NCI-H82 treated with DMSO at 0.1 percent for 48 hours (cell line): ENCODE data around the gene RSPO4.

Experiments
- DNase-seq: peaks from one replicate; lab custom pipeline; 2025; ENCODE audit not compliant: unreplicated experiment; lab: John Stamatoyannopoulos, UW

Gene RSPO4

DNA sequence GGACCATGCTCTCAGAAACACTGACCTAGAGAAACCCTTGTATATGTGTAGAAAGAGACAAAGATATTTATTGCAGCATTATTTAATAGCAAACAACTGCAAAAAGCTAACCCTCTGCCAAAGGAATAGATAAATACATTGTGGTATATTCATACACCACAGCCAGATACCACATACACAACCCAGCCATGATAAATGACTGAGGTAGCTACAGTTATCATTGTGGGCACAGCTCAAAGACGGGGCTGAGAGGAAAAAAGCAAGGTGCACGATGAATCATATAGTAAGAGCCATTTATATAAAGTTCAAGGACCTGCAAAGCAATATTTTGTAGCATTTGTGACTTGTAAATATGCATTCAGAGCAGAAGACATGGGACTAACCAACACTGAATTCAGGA, 30.8 kb downstream of the RSPO4 start:
- no peak for DNase-seq

DNA sequence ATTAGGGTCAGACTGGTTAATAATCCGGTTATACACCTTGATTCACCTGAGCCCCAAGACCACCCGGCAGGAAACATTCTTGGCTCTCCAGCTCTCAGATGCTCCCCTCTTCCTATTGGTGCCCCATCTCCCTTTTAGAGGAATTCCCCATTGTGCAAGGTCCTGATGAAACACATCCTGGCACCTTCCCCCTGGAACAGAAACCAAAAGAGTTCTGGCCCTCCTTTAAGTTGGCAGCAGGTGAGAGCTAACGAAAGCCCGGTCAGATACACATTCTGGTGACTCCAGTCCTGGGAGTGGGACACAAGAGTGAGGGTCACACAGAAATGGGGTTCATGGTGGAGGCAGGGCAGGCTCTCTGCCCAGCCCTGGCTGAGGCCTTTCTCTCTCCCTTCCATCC, 32.2 kb downstream of the RSPO4 start:
- DNase-seq = no peak

DNA sequence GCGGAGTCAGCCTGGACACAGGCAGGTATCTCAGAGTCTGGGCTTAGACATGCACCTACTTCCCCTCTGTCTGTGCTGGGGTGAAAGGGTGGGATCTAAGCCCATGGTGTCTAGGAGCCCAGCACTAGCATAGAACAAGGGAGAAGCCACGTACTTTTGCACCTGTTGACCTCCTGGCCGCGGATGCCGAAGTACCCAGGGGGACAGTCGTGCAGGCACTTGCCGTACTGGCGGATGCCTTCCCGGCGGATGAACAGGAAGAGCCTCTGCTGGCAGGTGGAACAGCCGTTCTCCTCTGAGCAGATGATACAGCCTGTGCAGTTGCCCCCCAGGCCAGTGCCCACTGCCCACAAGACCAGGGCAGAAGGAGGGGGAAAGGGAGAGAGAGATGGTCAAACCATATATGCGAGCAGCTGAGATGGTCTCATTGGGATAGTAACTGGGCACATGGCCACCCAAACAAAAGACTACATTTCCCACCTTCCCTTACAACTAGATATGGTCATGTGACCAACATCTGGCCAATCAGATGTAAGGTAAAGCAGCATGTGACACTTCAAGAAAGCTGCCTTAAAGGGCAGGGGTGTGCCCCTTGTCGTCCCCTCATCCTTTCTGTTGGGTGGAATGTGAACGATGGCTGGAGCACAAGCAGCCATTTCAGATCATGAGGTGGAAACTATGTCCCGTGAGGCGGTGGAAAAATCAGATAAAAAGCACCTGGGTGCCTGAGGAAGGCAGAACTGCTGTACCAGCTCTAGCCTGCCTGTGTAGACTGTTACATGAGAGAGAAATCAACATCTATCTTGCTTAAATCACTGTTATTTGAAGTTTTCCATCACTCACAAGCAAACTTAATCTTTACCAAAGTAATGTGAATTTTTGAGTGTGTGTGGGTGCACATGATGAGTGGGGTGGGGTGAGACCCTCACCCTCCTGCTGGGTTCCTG, 34.0 kb downstream of the RSPO4 start:
- no peak for DNase-seq

DNA sequence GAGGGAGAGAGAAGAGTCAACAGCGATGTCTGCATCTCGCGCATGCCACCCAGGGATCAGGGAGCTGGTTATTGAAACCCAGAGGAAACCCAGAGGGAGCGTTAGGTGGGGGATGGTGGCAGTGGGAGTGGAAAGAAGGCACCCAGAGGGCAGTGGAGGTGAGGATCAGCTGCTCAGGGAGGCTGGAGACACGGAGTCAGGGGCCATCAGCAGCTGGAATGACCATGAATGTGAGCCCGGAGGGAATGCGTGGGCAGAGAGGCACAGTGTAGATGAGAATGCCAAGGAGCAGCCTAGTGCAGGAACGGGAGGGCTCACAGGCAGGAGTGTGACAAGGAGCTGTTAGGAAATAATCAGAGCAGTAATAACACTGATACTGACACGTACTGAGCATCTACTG, 36.2 kb downstream of the RSPO4 start:
- no peak for DNase-seq

DNA sequence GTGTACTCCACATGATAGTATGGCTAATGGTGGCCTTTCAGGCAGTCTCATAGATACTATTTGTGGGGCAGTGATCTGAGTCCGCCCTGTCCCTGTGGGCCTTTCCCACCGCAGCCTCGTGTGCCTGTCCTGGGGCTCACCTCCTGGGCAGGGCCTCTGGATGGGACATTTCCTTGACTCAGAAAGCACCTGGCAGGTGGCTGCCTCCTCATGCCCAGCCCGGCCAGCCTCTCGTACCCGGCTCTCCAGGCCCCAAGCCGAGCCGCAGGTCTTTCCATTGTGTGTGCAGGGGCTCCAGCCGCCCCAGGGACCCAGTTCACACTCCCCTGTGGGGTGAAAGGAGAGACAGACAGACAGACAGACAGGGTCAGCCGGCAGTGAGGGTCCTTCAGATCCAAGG, 38.3 kb downstream of the RSPO4 start:
- no peak for DNase-seq

DNA sequence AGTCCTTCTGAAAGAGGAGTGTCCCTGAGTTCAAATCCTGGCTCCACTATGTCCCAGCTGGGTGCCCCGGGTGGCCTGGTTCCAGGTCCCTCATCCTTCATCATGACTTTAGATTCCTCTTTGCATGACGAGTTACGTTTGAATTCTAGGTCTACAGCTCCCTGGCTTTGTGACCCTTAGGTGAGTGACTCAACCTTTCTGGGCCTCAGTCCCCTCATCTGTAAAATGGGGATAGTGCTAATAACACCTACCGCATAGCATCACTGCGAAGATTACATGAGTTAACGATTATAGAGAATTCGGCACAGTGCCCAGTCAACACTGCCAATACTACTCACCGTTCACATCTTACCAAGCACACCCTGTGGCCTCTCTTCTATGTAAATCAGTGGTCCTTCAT, 39.4 kb downstream of the RSPO4 start:
- DNase-seq = no peak

DNA sequence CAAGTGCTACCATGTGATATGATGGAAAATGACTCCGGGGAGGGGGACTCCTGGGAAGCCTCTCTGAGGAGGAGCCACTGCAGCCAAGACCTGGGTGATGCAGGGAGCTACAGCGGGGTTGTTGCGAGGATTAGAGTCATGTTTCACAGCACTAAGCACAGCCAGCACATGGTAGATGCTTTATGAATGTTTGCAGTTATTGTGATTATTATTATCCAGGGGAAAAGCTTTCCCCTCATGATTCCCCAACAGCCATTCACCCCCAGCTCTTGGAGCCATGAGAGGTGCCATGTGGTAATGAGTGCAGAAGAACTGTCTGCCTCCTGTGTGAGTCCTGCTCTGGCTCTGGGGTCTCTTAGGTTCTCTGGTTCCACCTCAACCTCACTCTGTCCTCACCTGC, 39.9 kb downstream of the RSPO4 start:
- DNase-seq = no peak

DNA sequence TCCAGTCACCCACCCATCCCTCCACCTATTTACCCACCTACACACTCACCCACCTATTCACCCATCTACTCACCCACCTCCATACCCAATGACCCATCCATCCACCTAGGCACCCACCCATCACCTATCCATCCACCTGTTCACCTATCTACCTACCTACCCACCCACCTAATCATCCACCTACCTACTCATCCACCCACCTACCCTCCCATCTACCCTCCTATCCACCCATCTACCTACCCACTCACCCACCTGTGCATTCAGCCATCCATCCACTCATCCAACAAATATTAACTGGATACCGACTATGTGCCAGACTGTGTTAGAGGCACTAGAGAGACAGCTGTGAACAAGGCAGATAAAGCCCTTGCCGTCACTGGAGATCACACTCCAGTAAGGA, 40.3 kb downstream of the RSPO4 start:
- no peak for DNase-seq

DNA sequence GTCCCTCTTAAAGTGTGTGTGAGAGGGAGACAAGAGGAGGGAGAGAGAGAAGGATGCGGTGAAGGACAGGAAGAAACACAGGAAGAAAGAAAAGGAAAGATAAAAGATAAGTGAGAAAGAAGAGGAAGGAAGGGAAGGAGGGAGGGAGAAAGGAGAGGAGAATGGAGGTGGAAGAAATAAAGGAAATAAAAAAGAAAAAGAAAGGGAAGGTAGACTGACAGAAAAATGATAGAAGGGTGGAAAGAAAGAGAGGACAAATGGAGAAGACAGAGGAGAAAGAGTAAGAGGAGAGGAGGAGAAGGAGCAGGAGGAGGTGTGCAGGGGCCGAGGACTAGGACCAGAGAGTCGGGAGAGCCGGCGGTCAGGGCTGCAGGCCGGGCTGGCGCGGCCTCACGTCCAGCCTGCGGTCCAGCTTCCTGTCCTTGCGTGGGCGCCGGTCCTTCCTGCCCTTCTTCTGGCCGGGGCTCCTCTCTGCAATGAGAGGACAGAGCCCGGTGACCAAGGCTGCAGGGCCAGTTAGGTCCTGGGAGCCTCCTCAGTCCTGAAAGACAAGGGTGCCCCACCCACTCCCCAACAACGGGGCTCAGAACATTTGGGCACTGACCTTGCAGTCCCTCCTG, 42.0 kb downstream of the RSPO4 start:
- no peak for DNase-seq

DNA sequence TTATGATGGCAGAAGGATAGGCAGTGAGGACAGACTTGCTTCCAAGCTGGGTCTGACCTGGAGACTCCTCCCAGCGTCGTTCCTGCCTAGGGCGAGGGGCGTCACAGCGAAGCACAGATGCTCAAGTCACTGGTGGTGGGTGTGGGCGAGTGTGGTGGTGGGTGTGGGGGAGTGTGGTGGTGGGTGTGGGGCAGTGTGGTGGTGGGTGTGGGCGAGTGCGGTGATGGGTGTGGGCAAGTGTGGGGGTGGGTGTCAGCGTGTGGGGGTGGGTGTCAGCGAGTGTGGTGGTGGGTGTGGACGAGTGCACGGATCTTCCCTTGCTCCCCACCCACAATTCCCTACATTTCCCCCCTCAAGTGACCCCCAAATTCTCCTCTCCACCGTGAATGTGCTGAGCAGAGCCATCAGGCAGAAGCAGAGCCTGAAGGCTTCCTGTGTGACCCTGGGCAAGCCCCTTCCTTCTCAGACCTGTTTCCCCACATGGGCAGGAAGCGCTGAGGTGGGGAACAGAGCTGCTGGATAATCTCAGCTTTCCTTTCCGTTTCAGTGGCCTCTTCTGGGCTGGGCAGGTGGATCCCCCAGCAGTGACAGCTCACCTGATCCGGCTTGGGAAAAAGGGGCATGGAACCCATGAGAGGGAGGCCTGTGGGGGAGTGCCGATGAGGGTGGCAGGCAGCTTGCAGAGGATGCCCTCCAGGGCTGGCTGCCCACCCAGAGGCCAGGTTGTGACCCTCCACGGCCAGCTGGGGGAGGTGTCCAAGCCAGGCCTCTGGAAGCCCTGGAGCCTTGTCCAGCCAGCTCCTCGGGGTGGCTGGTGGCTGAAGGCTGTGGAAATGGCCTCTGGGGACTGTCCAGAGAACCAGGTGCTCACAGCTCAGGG, 42.9 kb downstream of the RSPO4 start:
- DNase-seq = no peak

DNA sequence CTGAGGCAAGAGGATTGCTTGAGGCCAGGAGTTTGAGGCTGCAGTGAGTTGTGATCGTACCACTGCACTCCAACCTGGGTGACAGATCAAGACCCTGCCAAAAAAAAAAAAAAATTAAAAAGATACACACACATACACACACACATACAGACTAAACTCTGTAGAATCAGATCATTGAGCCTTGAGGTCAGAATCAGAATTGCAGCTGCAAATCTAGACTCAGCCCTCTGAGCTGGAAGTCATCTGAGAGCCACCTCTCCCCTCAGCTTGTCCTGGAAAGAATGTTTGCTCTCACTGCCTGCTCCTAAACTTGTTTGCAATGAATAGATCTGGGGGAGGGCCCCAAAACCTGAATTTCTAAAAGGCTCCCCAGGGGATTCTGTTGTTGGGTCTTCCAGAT, 44.6 kb downstream of the RSPO4 start:
- DNase-seq = no peak

DNA sequence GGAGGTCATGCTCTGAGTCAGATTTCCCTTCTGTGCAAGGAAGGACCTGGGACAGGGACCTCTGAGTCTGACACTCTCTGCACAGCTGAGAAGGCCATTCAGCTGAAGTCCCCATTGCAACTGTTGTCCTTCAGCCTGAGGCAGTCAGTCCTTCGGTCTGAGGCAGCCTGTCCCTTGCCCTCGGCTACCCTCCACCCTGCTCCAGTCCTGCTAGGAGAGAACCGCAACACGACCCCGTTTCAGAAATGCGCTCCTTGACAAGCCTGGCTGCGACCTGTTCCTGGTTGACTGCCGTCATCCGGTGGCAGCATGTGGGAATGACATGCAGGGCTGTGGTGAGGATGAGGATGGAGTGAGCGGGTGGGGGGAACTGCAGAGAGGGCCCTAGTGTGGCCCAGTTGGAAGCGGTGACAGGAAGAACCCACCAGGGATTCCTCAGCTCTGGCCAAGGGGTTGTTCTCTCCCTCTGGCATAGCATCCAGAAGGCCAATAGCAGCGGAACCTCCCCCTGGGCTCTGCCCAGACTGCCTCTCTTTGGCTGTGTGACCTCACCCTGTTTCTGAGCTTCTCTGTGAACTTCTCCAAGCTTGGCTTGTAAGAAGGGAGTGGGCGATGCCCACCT, 45.7 kb downstream of the RSPO4 start:
- peak; percentile 41 for DNase-seq

DNA sequence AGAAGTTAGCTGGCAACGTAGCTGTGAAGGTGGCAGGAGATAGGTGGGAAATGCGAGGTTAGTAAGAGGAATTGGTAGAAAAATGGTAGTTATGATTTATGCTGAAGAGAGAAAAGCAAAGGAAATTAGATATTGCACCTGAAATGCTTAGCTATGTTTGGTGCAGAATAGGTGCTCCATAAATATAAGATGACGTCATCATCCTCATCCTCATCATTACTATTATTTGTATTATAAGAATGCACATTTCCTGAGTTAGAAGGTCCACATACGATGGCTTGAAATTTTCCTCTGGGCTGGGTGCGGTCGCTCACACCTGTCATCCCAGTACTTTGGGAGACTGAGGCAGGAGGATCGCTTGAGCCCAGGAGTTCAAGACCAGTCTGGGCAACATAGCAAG, 46.5 kb downstream of the RSPO4 start:
- DNase-seq = no peak

DNA sequence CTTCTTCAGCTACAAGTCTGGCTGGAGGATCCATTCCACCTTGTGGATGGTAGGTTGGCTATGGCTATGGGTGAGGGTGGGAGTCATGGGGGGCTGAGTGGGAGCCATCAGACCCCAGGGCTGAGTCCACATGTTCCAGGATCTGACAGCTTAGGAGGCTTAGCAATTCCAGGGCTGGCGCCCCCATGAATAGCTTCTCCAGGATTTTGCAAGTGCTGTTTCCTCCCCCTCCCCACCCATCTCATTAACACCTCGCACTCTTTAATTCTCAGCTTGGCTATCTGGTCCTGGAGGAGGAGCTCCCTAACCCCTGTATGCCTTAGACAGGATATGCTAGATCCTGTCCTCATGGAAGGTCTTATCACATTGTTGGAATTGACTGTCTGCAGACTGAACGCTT, 47.0 kb downstream of the RSPO4 start:
- no peak for DNase-seq

DNA sequence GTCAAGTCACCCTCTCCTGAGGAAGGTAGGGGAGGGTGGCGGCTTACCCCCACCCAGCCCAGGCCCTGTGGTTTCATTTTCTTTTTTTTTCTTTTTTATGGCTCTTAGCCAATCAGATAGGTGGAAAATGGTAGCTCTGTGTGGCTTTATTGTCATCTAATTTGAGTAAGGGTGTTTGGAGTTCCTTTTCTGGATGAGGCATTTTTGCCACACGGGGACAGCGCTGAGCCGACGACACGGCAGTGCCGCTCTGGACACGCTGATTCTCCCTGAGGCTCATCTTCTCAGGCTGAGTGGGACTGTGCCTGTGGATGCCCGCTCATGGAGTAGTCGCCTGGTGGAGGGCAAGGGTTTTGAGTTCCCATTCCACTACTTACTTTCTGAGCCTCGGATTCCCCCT, 48.4 kb downstream of the RSPO4 start:
- DNase-seq = no peak

DNA sequence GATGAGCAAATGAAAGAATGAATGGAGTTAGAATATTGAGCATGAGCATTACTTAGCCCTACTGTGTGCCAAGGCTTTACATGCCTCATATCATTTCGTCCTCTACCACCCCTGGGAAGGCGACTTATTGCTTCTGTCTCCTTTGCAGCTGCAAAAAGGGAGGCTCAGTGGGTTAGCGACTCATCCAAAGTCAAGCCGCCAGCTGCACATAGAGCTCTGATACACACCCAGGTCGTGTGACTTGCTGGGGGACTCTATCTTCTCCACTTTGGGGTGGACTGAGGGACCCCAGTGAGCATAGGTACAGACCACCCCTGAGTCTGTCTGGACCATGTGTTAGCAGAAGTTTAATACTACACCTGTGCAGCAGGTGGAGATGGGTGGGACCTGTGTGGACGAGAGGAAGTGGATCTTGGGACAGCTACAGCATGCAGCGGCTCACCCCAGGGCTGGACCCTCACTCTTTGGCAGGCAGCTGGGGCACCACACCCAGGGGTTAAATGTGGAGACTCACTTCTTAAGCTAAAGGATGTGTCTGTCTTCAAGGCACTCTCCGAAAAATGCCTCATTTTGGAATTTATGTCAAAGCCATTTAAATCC, 49.8 kb downstream of the RSPO4 start:
- no peak for DNase-seq

DNA sequence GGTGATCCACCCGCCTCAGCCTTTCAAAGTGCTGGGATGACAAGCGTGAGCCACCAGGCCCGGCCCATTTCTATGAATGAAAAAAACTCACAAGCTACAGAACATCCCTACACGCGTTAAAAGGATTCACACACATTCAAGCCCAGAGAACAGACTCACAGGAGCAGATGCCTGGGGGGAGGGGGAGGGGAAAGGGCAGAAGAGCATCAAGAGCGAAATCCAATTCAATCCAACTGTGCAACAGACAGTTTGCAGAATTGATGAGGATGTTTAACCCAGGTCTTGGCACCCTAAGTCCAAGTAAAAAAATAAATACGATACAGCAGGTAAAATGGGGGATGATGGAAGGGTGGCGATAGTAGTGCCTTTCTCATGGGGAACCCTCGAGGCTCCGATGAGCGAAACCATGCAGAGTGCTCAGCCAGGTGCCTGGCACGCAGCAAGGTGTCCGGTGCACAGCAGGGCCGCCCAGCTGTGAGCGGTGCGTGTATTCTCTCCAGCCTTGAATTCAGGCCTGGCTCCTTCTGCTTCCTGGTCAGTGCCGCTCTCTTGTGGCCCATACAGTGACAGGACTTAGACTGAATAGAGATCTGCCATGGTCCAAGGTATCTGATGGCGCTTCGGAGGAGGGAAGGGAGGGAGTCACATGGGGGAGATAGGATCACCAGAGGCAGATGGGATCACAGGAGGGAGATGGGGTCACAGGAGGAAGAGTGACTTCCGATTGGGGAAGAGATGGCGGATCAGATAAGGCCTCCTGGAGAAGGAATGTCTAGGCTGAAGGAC, 50.5 kb downstream of the RSPO4 start:
- peak; percentile 76 for DNase-seq

DNA sequence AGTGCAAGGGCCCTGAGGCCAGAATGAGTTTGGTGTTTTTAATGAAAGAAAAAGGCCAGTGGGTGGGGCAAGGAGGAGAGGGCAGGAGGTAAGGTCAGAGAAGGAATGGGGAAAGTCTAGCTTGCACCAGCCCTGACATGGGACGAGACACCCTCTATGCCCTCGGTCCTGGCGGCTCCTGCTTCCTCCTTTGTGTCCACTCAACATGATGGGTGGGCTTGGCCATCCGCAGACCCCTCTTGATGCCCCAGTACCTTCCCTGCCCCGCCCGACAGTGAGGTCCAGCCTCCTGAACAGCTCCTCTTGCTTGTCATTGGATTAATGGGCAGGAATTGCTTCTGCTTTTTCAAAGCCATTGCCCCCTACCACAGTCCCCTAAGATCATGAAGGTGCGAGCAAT, 52.4 kb downstream of the RSPO4 start:
- DNase-seq = no peak

DNA sequence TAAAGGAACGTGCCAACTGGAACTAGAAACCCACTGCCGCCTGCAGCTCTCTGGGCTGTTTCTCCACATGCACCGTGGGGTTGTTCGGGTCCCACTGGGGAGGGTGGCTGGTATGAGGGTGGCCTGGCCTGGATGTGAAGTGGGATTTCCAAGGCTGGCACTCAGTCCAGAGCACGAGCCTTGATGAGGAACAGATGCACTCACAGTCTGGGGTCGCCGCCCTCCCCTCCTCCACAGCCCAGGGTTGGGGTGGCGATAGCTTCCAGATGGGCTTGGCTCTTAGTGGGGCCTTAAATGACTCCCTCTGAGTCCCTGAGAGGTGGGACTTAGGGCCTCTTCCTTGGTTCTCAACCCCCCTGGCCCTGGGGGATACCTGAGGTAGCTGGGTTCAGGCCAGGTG, 55.3 kb downstream of the RSPO4 start:
- DNase-seq = no peak

DNA sequence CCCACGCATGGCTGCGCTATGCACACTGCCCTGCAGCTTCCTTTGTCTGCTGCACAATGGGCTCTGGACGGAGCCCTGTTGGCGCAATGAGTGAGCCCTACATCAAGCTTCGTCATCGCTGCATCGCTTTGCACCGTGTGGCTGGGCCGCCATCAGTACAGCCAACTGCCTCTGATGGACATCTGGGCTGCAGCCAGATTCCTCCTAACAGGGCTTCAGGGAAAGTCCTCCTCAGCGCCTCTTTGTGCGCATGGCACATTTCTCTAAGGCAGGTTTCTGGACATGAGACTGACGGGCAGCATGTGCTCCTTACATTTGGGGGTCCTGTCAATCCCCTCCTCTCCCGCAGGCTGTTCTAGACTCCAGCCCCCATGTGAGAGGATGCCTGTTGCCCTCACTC, 56.3 kb downstream of the RSPO4 start:
- no peak for DNase-seq
